Right lobe of liver (tissue), 6 donors: ENCODE results near the gene CREB5. TPM values are rescaled to one million over a fixed set of nuclear protein-coding genes. Genes with fewer than 3 reads are reported as not detected.

Experiments
- ATAC-seq, 4 donors: fragments of 200-7000 bp; cut with Tn5 transposase; one replicate each; pipeline ENCODE4 v1.9.1; 2020; ENCODE audit warnings: mild to moderate bottlenecking in 4 of 4, moderate library complexity in 4 of 4
- DNase-seq, 3 donors: peaks; one replicate each; pipeline ENCODE4 v3.0.0-alpha.2; 2020
- H3K27ac ChIP-seq, 3 donors: fragments of 200-600 bp; one replicate each; pipeline ENCODE4 v1.8.0; 2022
- H3K27me3 ChIP-seq, 2 donors: fragments of 200-600 bp; one replicate each; pipeline ENCODE4 v1.8.0; 2022
- H3K36me3 ChIP-seq, 4 donors: fragments of 200-600 bp; sonication (generic) in 1 of 4; one replicate each; pipeline versions ENCODE4 v1.5.1 to v1.8.0; 2017 to 2022; ENCODE audit warnings: control low read depth in 1 of 4
- H3K4me1 ChIP-seq, 4 donors: fragments of 200-600 bp; sonication (generic) in 1 of 4; one replicate each; pipeline versions ENCODE4 v1.5.1 to v1.8.0; 2017 to 2022; ENCODE audit warnings: control low read depth in 1 of 4
- H3K4me3 ChIP-seq, 3 donors: fragments of 200-600 bp; one replicate each; pipeline ENCODE4 v1.8.0; 2022
- H3K9me3 ChIP-seq, 4 donors: fragments of 200-600 bp; sonication (generic) in 1 of 4; one replicate each; pipeline versions ENCODE4 v1.5.1 to v1.8.0; 2017 to 2022; ENCODE audit warnings: control low read depth in 1 of 4
- POLR2A ChIP-seq: fragments of 450-650 bp; IDR thresholded peaks from one replicate; pipeline ENCODE4 v1.6.1; 2017; ENCODE audit warnings: antibody characterized with exemption, mild to moderate bottlenecking
- WGBS: methylation state at CpG from one replicate; pipeline ENCODE4 v1.1.6; 2018; ENCODE audit warnings: low coverage, low lambda C conversion rate; ENCODE audit not compliant: insufficient coverage; ENCODE audit errors: missing lambda C conversion rate; 5-methylcytosine and 5-hydroxymethylcytosine counted together
- intact Hi-C, 2 donors: fragments of 100-400 bp; cut with DNase I; formaldehyde crosslinking; loops; one replicate each; pipeline versions ENCODE4 v1.11.2 to v1.14.1; 2022
- total RNA-seq, 6 experiments: library from RNA; depleted of rRNA in 2 of 6; stranded (reverse); fragments of >200 nt in 2 of 6; fragmentation: NEBNext Ultra II Directional in 3 of 6; extraction: Animal tissue kit (Norgen Biotek cat#: 25700) in 3 of 6; gene quantifications; one replicate each; pipeline versions ENCODE4 v1.1.0 to v1.2.4, GENCODE V29; 2016 to 2023
- TF ChIP-seq, protein P1 (sequence below), 4 donors: fragments of 200-600 bp in 3 of 4; fragments of 450-650 bp in 1 of 4; IDR thresholded peaks; one replicate each; pipeline versions ENCODE4 v1.5.1 to v1.8.0; 2016 to 2022; ENCODE audit warnings: antibody characterized with exemption in 4 of 4, mild to moderate bottlenecking in 2 of 4
- donor health status: DM: no; HTN: yes; CAD: no.
- donor health status: DM: no; HTN: no; CAD: no.
- donor health status: DM: no; HTN: no; CAD: no.
- donor health status: DM: no; HTN: yes; CAD: no.
- donor health status: DM: no; HTN: yes; CAD: no.

Gene CREB5
- total RNA-seq, 6 experiments from 2014 or later = 0.48 to 6.3 (median 1.4) TPM

DNA sequence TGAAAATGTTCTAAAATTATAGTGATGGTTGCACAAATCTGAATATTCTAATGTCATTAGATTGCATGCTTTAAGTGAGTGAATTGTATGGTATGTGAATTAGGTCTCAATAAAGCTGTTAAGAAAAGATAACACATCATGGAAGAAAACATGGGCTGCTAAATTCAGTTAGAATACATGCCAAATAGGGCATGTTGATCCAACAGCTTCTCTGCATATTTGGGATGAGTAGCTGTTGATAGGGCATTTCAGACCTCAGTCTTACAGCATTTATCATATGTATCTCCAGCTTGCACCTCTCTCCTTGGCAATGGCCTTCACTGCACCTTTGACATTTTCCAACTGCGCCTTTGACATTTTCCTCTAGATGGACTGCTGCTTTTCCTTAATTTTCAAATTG is 13.2 kb downstream of the CREB5 start:
- H3K27ac ChIP-seq = no peak overlapping the region
- WGBS = no CpG with 5 or more reads among the region's 1 CpG
- TF ChIP-seq POLR2A = no peak
- TF ChIP-seq, protein P1, sequence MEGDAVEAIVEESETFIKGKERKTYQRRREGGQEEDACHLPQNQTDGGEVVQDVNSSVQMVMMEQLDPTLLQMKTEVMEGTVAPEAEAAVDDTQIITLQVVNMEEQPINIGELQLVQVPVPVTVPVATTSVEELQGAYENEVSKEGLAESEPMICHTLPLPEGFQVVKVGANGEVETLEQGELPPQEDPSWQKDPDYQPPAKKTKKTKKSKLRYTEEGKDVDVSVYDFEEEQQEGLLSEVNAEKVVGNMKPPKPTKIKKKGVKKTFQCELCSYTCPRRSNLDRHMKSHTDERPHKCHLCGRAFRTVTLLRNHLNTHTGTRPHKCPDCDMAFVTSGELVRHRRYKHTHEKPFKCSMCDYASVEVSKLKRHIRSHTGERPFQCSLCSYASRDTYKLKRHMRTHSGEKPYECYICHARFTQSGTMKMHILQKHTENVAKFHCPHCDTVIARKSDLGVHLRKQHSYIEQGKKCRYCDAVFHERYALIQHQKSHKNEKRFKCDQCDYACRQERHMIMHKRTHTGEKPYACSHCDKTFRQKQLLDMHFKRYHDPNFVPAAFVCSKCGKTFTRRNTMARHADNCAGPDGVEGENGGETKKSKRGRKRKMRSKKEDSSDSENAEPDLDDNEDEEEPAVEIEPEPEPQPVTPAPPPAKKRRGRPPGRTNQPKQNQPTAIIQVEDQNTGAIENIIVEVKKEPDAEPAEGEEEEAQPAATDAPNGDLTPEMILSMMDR (IDR thresholded peaks at IDR 0.05) = no peak
- H3K4me1 ChIP-seq = no peaks in the 10 kb centered on the region
- ATAC-seq (no peak), DNase-seq (no peak)
- no peaks in the 10 kb centered on the region for H3K9me3 ChIP-seq
- intact Hi-C loops = no loop called here
- H3K27me3 ChIP-seq = no peaks in the 10 kb centered on the region
- H3K36me3 ChIP-seq = no peaks in the 10 kb centered on the region
- H3K4me3 ChIP-seq = no peak overlapping the region

DNA sequence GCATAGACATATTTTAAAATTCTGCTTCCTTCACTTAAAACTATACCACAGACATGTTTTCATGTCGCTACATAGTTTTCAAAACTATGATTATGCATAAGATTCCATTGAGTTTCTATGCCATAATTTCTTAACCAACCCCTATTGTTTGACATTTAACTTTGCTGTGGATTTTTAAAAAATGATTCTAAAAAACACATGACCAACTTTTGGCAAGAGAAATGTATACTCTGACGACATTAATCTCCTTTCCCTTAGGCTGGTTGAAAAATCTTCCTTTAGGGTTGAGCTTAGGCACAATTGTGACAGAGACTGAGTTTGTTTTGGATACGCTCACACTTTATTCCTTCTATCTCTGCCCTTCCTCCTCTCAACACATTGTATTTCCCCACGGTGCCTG is 14.9 kb downstream of the CREB5 start:
- TF ChIP-seq, protein P1 (IDR thresholded peaks at IDR 0.05) = no peak
- TF ChIP-seq POLR2A = no peak
- ATAC-seq = no peak
- H3K36me3 ChIP-seq = no peaks in the 10 kb centered on the region
- intact Hi-C loops = no loop called here
- H3K4me1 ChIP-seq = no peaks in the 10 kb centered on the region
- H3K27me3 ChIP-seq = no peaks in the 10 kb centered on the region
- H3K4me3 ChIP-seq = no peak overlapping the region
- 57% methylated on average over 4 of the region's 4 CpGs for WGBS
- H3K9me3 ChIP-seq = no peaks in the 10 kb centered on the region
- H3K27ac ChIP-seq = no peak overlapping the region
- DNase-seq = no peak

DNA sequence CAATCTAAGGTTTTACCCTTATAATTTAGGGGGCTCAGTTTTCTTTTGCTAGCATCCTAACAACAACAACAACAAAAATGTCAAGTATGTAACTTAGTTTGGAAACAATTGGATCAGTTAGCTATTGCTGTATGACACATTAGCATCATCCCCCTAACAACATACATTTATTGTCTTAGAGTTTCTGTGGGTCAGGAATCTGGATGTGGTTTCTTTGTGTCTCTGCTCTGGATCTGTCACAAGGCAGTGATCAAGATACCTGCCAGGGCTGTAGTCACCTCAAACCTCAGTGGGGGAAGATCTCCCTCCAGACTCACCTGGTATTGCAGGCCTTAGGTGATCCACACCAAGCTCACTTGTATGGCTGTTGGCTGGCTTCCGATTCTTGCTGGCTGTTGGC is 18.3 kb downstream of the CREB5 start:
- Histone ChIP-seq H3K9me3 (no peaks in the 10 kb centered on the region), H3K4me3 (no peak overlapping the region), H3K27me3 (peaks cover 0 to 5% of the 10 kb centered on the region in 2 donors), H3K27ac (no peak overlapping the region), H3K36me3 (no peaks in the 10 kb centered on the region), H3K4me1 (no peaks in the 10 kb centered on the region)
- TF ChIP-seq POLR2A = no peak
- TF ChIP-seq, protein P1 (IDR thresholded peaks at IDR 0.05) = no peak
- no peak for DNase-seq
- WGBS = no CpG with 5 or more reads among the region's 1 CpG
- intact Hi-C loops = no loop called here
- ATAC-seq = no peak

DNA sequence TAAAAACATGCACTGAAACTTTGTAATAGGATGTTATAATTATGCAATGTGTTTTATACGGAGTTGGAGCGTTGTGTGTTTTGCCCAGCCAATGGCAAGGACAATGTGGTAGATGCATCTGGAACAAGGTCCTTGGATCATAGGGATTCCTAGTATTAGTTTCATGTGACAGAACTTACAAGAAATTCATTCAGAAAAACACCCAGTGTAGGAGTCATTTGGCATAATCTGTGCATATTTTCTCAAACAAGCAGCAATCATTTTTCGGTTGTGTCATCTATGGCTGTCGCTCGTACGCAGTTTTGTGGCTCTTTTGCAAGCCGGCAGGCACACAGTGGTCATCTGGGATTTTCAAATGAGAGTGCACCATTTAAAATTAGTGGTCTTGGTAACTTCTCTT is 19.8 kb downstream of the CREB5 start:
- H3K4me1 ChIP-seq = no peaks in the 10 kb centered on the region
- intact Hi-C loops = no loop called here
- H3K27ac ChIP-seq = no peak overlapping the region
- TF ChIP-seq, protein P1 (IDR thresholded peaks at IDR 0.05) = no peak
- TF ChIP-seq POLR2A = no peak
- 79% methylated on average over 7 of the region's 7 CpGs for WGBS
- no peak overlapping the region for H3K4me3 ChIP-seq
- no peaks in the 10 kb centered on the region for H3K36me3 ChIP-seq
- H3K27me3 ChIP-seq = peaks cover 0 to 5% of the 10 kb centered on the region in 2 donors
- H3K9me3 ChIP-seq = no peaks in the 10 kb centered on the region
- no peak for ATAC-seq
- DNase-seq = no peak

DNA sequence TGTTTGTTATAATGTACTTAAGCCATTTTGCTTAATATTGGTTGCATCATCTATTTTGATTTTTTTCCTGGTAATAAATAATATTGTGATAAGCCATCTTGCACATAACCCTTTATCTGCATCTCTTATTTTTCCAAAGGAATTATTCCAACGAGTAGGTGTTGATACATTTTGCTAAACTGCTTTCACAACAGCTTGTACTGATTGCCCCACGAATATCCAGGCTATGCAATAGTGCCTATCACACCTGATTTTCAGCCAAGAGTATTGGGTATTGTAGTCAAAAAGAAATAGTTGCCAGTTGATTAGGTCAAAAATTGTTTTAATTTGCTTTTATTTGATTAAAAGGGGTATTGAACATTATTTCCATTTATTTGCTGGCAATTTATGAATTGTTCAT is 20.7 kb downstream of the CREB5 start:
- ATAC-seq (no peak), DNase-seq (no peak)
- Histone ChIP-seq H3K36me3 (no peaks in the 10 kb centered on the region), H3K4me1 (no peaks in the 10 kb centered on the region), H3K27me3 (peaks cover 2 to 5% of the 10 kb centered on the region in 2 donors), H3K27ac (no peak overlapping the region), H3K9me3 (no peaks in the 10 kb centered on the region), H3K4me3 (no peak overlapping the region)
- intact Hi-C loops = no loop called here
- 14% methylated on average over 2 of the region's 2 CpGs for WGBS
- TF ChIP-seq POLR2A = no peak
- TF ChIP-seq, protein P1 (IDR thresholded peaks at IDR 0.05) = no peak
